WTC11 (cell line): ENCODE results near the gene ZFP90. TPM values are rescaled to one million over a fixed set of nuclear protein-coding genes. Genes with fewer than 3 reads are reported as not detected.
A peak's percentile ranks its signal among the peaks of the same experiment; 100 is the strongest.

ENCODE experiments used
- ATAC-seq: fragments of 200-7000 bp; cut with Tn5 transposase; 2 replicates; pipeline ENCODE4 v1.10.0; 2021; ENCODE audit warnings: mild to moderate bottlenecking, moderate library complexity
- CTCF ChIA-PET: fragments of 300-600 bp; sonication (Branson Sonifier 250); formaldehyde crosslinking; loops from one replicate; lab custom pipeline; 2021; ENCODE audit warnings: antibody characterized with exemption; lab: Charles Lee
- POLR2A ChIA-PET: fragments of 350-600 bp; sonication (Branson Sonifier 250); formaldehyde crosslinking; loops from one replicate; lab custom pipeline; 2021; ENCODE audit warnings: antibody characterized with exemption; lab: Charles Lee
- DNase-seq: peaks from one replicate; pipeline ENCODE4 v3.0.0; 2021; ENCODE audit warnings: low spot score
- H3K27ac Mint-ChIP-seq: 2 replicates; pipeline ENCODE4 v1.8.0; 2021; ENCODE audit warnings: mixed read lengths
- H3K27me3 Mint-ChIP-seq: 2 replicates; pipeline ENCODE4 v1.8.0; 2021; ENCODE audit warnings: low read depth, mild to moderate bottlenecking, moderate library complexity, mixed read lengths
- H3K36me3 Mint-ChIP-seq: 2 replicates; pipeline ENCODE4 v1.8.0; 2021; ENCODE audit warnings: mixed read lengths
- H3K4me1 Mint-ChIP-seq: 2 replicates; pipeline ENCODE4 v1.8.0; 2022; ENCODE audit warnings: mixed read lengths
- H3K4me3 Mint-ChIP-seq: 2 replicates; pipeline ENCODE4 v1.8.0; 2021; ENCODE audit warnings: mild to moderate bottlenecking, moderate library complexity, mixed read lengths
- H3K9me3 Mint-ChIP-seq: 2 replicates; pipeline ENCODE4 v1.8.0; 2021; ENCODE audit warnings: mixed read lengths
- ARID4B ChIP-seq: sonication (generic); formaldehyde crosslinking; IDR thresholded peaks from 2 replicates; pipeline ENCODE4 v1.8.0; 2023; ENCODE audit warnings: missing genetic modification reagents, mild to moderate bottlenecking, borderline replicate concordance
- CBFB ChIP-seq: sonication (generic); formaldehyde crosslinking; IDR thresholded peaks from 2 replicates; pipeline ENCODE4 v1.8.1; 2022; ENCODE audit warnings: mild to moderate bottlenecking, low read depth, missing genetic modification reagents
- ERG ChIP-seq: fragments of 250-450 bp; sonication (Bioruptor Pico); IDR thresholded peaks from 2 replicates; pipeline ENCODE4 v1.8.0; 2021; ENCODE audit warnings: mild to moderate bottlenecking
- ETV6 ChIP-seq: sonication (generic); formaldehyde crosslinking; IDR thresholded peaks from 2 replicates; pipeline ENCODE4 v1.8.1; 2022; ENCODE audit warnings: mild to moderate bottlenecking, missing genetic modification reagents
- FOXK1 ChIP-seq: sonication (generic); formaldehyde crosslinking; IDR thresholded peaks from 2 replicates; pipeline ENCODE4 v1.8.0; 2022; ENCODE audit warnings: mild to moderate bottlenecking, moderate library complexity, missing genetic modification reagents
- FOXP1 ChIP-seq: sonication (generic); formaldehyde crosslinking; IDR thresholded peaks from 2 replicates; pipeline ENCODE4 v1.8.0; 2022; ENCODE audit warnings: missing genetic modification reagents, mild to moderate bottlenecking, moderate library complexity, borderline replicate concordance
- IRF2 ChIP-seq: sonication (generic); formaldehyde crosslinking; IDR thresholded peaks from 2 replicates; pipeline ENCODE4 v1.8.0; 2022; ENCODE audit warnings: low read depth, missing genetic modification reagents, borderline replicate concordance
- MXD4 ChIP-seq: fragments of 250-450 bp; sonication (Bioruptor Pico); IDR thresholded peaks from 2 replicates; pipeline ENCODE4 v1.8.0; 2021; ENCODE audit warnings: mild to moderate bottlenecking, moderate library complexity, borderline replicate concordance
- NR2C2 ChIP-seq: sonication (generic); formaldehyde crosslinking; IDR thresholded peaks from 2 replicates; pipeline ENCODE4 v1.8.0; 2022; ENCODE audit warnings: mild to moderate bottlenecking, missing genetic modification reagents
- PRRX2 ChIP-seq: fragments of 250-450 bp; sonication (Bioruptor Pico); IDR thresholded peaks from 2 replicates; pipeline ENCODE4 v1.8.0; 2021; ENCODE audit warnings: mild to moderate bottlenecking
- TCF7 ChIP-seq: sonication (generic); formaldehyde crosslinking; IDR thresholded peaks from 2 replicates; pipeline ENCODE4 v1.8.0; 2022; ENCODE audit warnings: mild to moderate bottlenecking, low read depth, missing genetic modification reagents, moderate library complexity
- TEAD4 ChIP-seq: sonication (generic); formaldehyde crosslinking; IDR thresholded peaks from 2 replicates; pipeline ENCODE4 v1.8.0; 2022; ENCODE audit warnings: mild to moderate bottlenecking, missing genetic modification reagents
- USF1 ChIP-seq: sonication (generic); formaldehyde crosslinking; IDR thresholded peaks from 2 replicates; pipeline ENCODE4 v1.8.0; 2022; ENCODE audit warnings: mild to moderate bottlenecking, missing genetic modification reagents
- USF2 ChIP-seq: sonication (generic); formaldehyde crosslinking; IDR thresholded peaks from 2 replicates; pipeline ENCODE4 v1.8.1; 2023; ENCODE audit warnings: mild to moderate bottlenecking, missing genetic modification reagents, moderate library complexity
- ZNF317 ChIP-seq: sonication (generic); formaldehyde crosslinking; IDR thresholded peaks from 2 replicates; pipeline ENCODE4 v1.8.1; 2023; ENCODE audit warnings: low read depth, mild to moderate bottlenecking, moderate library complexity, missing genetic modification reagents, borderline replicate concordance
- total RNA-seq: library from RNA; stranded (reverse); gene quantifications from 3 replicates; pipeline ENCODE4 v1.2.3, GENCODE V29; 2021
- TF ChIP-seq, protein P1 (sequence below): fragments of 250-450 bp; sonication (Bioruptor Pico); IDR thresholded peaks from 2 replicates; pipeline ENCODE4 v1.9.0; 2021; ENCODE audit warnings: mild to moderate bottlenecking, borderline replicate concordance
- TF ChIP-seq, protein P2 (sequence below): sonication (generic); formaldehyde crosslinking; IDR thresholded peaks from 2 replicates; pipeline ENCODE4 v1.8.0; 2022; ENCODE audit warnings: mild to moderate bottlenecking, missing genetic modification reagents

ZFP90 gene
- total RNA-seq, 1 experiment from 2014 or later, result 21.7 TPM

DNA sequence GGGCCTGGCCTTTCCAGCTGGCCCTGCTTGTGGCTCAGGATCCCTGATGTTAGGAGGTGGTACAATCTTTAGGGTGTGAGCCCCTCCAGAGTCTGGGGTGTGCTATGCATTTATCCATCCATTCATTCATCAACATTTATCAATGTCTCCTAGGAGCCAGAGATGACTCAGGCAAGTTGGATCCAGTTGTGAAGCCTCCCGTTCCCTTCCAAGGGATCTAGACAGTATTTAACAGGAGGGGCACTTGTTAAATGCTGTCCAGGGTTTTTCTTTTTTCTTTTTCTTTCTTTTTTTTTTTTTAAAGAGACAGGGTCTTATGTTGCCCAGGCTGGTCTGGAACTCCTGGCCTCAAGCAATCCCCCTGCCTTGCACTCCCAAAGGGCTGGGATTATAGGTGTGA, 48.7 kb upstream of the ZFP90 start (continued):
- TF ChIP-seq, protein P1, sequence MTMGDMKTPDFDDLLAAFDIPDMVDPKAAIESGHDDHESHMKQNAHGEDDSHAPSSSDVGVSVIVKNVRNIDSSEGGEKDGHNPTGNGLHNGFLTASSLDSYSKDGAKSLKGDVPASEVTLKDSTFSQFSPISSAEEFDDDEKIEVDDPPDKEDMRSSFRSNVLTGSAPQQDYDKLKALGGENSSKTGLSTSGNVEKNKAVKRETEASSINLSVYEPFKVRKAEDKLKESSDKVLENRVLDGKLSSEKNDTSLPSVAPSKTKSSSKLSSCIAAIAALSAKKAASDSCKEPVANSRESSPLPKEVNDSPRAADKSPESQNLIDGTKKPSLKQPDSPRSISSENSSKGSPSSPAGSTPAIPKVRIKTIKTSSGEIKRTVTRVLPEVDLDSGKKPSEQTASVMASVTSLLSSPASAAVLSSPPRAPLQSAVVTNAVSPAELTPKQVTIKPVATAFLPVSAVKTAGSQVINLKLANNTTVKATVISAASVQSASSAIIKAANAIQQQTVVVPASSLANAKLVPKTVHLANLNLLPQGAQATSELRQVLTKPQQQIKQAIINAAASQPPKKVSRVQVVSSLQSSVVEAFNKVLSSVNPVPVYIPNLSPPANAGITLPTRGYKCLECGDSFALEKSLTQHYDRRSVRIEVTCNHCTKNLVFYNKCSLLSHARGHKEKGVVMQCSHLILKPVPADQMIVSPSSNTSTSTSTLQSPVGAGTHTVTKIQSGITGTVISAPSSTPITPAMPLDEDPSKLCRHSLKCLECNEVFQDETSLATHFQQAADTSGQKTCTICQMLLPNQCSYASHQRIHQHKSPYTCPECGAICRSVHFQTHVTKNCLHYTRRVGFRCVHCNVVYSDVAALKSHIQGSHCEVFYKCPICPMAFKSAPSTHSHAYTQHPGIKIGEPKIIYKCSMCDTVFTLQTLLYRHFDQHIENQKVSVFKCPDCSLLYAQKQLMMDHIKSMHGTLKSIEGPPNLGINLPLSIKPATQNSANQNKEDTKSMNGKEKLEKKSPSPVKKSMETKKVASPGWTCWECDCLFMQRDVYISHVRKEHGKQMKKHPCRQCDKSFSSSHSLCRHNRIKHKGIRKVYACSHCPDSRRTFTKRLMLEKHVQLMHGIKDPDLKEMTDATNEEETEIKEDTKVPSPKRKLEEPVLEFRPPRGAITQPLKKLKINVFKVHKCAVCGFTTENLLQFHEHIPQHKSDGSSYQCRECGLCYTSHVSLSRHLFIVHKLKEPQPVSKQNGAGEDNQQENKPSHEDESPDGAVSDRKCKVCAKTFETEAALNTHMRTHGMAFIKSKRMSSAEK, result no peak
- TF ChIP-seq IRF2 (no peak), FOXK1 (no peak), ETV6 (CRISPR knock-in tag) (no peak), NR2C2 (CRISPR knock-in tag) (no peak), ARID4B (CRISPR knock-in tag) (no peak), ERG (CRISPR knock-in tag) (no peak), FOXP1 (CRISPR knock-in tag) (no peak), TEAD4 (no peak), TCF7 (CRISPR knock-in tag) (no peak), CBFB (CRISPR knock-in tag) (no peak), MXD4 (no peak), PRRX2 (no peak)
- TF ChIP-seq, protein P2, sequence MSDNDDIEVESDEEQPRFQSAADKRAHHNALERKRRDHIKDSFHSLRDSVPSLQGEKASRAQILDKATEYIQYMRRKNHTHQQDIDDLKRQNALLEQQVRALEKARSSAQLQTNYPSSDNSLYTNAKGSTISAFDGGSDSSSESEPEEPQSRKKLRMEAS (CRISPR knock-in tag), result no peak

- CTCF ChIA-PET, result interaction anchor here (1.2 to 2.4 kb wide), 4 partner anchors 19 to 127 kb away, joined by 3 to 7 read pairs (median 4); no protein-coding TSS in a partner anchor
- peaks cover 13% of the 10 kb centered on the region for H3K9me3 Mint-ChIP-seq
- TF ChIP-seq USF1 (CRISPR knock-in tag) (peak; percentile 66; the same call in 1 of the 2 replicates), USF2 (CRISPR knock-in tag) (peak; percentile 73), ZNF317 (CRISPR knock-in tag) (no peak)
- TF ChIP-seq, all 79 proteins: peak for 2
- Mint-ChIP-seq H3K4me1 (peaks cover 32% of the 10 kb centered on the region), H3K4me3 (no peak overlapping the region), H3K27ac (peak overlapping the region; percentile 41), H3K36me3 (no peaks in the 10 kb centered on the region; the same call in 1 of the 2 replicates), H3K27me3 (no peaks in the 10 kb centered on the region; the same call in 1 of the 2 replicates)
- ATAC-seq, result peak; percentile 50
- POLR2A ChIA-PET, result no interaction called here
- DNase-seq, result peak; percentile 22
These were observed 48.1 kb upstream of the ZFP90 start for GRCh38 chr16:68490829-68491575.
